ENCODE data around the gene RAB5B.

DNA sequence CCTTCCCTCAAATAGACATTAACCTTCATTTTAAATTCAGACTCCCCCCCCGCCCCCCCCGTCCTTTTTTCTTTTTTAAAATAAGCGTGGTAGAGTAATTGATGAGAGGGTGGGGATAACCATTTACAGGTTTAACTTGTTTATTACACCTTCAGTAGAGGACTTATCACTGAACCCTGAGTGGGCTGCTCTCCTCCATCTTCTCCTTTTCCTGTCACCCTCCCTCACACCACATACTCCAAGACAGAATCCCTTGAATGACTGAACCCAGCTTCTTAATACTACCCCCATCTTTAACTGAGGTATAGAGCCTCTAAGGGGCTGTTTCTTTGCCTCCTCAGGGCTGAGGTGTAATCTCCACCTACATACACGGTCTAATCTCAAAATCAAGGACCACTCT is 43.3 kb downstream of the RAB5B start:
- TF ChIP-seq, protein P1, sequence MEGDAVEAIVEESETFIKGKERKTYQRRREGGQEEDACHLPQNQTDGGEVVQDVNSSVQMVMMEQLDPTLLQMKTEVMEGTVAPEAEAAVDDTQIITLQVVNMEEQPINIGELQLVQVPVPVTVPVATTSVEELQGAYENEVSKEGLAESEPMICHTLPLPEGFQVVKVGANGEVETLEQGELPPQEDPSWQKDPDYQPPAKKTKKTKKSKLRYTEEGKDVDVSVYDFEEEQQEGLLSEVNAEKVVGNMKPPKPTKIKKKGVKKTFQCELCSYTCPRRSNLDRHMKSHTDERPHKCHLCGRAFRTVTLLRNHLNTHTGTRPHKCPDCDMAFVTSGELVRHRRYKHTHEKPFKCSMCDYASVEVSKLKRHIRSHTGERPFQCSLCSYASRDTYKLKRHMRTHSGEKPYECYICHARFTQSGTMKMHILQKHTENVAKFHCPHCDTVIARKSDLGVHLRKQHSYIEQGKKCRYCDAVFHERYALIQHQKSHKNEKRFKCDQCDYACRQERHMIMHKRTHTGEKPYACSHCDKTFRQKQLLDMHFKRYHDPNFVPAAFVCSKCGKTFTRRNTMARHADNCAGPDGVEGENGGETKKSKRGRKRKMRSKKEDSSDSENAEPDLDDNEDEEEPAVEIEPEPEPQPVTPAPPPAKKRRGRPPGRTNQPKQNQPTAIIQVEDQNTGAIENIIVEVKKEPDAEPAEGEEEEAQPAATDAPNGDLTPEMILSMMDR (IDR thresholded peaks at IDR 0.05): no peak
- no peak for TF ChIP-seq TCF7L2 (IDR thresholded peaks at IDR 0.05; ENCODE audit: low read depth, low read length)
- no peak for TF ChIP-seq SIN3A (IDR thresholded peaks at IDR 0.05; ENCODE audit: borderline replicate concordance, insufficient read depth, low read depth, low read length)
- TF ChIP-seq, protein P2, sequence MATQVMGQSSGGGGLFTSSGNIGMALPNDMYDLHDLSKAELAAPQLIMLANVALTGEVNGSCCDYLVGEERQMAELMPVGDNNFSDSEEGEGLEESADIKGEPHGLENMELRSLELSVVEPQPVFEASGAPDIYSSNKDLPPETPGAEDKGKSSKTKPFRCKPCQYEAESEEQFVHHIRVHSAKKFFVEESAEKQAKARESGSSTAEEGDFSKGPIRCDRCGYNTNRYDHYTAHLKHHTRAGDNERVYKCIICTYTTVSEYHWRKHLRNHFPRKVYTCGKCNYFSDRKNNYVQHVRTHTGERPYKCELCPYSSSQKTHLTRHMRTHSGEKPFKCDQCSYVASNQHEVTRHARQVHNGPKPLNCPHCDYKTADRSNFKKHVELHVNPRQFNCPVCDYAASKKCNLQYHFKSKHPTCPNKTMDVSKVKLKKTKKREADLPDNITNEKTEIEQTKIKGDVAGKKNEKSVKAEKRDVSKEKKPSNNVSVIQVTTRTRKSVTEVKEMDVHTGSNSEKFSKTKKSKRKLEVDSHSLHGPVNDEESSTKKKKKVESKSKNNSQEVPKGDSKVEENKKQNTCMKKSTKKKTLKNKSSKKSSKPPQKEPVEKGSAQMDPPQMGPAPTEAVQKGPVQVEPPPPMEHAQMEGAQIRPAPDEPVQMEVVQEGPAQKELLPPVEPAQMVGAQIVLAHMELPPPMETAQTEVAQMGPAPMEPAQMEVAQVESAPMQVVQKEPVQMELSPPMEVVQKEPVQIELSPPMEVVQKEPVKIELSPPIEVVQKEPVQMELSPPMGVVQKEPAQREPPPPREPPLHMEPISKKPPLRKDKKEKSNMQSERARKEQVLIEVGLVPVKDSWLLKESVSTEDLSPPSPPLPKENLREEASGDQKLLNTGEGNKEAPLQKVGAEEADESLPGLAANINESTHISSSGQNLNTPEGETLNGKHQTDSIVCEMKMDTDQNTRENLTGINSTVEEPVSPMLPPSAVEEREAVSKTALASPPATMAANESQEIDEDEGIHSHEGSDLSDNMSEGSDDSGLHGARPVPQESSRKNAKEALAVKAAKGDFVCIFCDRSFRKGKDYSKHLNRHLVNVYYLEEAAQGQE (IDR thresholded peaks at IDR 0.05; ENCODE audit: insufficient read depth in 1 of 2, low read depth in 2 of 2, low read length in 1 of 2): no peak
- no peak for TF ChIP-seq POLR2AphosphoS5 (IDR thresholded peaks at IDR 0.05; ENCODE audit: low read depth, low read length)
